Measurements from ENCODE around the gene GREB1.

Gene GREB1

GRCh38 chr2:11503354-11503927 is 30.4 kb upstream of the GREB1 start:
- Histone ChIP-seq H4K20me1 (ENCODE audit: low read depth, low read length) (no peaks in the 10 kb centered on the region), H2AFZ (ENCODE audit: low read depth, low read length, severe bottlenecking) (no peak overlapping the region), H3F3A (ENCODE audit: insufficient read depth) (no peaks in the 10 kb centered on the region), H3K9me3 (ENCODE audit: insufficient read depth, low read length) (no peaks in the 10 kb centered on the region), H3K79me2 (ENCODE audit: insufficient read depth, low read length) (no peaks in the 10 kb centered on the region), H3K36me3 (ENCODE audit: low read length) (no peaks in the 10 kb centered on the region), H3K9me2 (replicated peaks; ENCODE audit: insufficient read depth, low read length) (no peaks in the 10 kb centered on the region), H3K4me3 (ENCODE audit: insufficient read depth, low read length, poor library complexity, severe bottlenecking) (no peak overlapping the region), H3K27ac (ENCODE audit: low read depth, low read length) (no peak overlapping the region), H3K9ac (ENCODE audit: low read length) (no peak overlapping the region), H3K4me2 (ENCODE audit: low read depth, low read length, poor library complexity, severe bottlenecking) (no peak overlapping the region), H3K27me3 (ENCODE audit: low read length) (no peaks in the 10 kb centered on the region)
- TF ChIP-seq EZH2phosphoT487 (conservative IDR thresholded peaks at IDR 0.05; ENCODE audit: low read length) (no peak), CTCF (IDR thresholded peaks at IDR 0.05; ENCODE audit: insufficient read depth, low read length, poor library complexity, severe bottlenecking) (no peak)

GRCh38 chr2:11505652-11506610 is 27.9 kb upstream of the GREB1 start:
- no peaks in the 10 kb centered on the region for H3K36me3 ChIP-seq (ENCODE audit: low read length)
- no peak overlapping the region for H2AFZ ChIP-seq (ENCODE audit: low read depth, low read length, severe bottlenecking)
- H3K27me3 ChIP-seq (ENCODE audit: low read length), result no peaks in the 10 kb centered on the region
- H3K4me3 ChIP-seq (ENCODE audit: insufficient read depth, low read length, poor library complexity, severe bottlenecking), result no peak overlapping the region
- TF ChIP-seq EZH2phosphoT487 (conservative IDR thresholded peaks at IDR 0.05; ENCODE audit: low read length), result no peak
- no peaks in the 10 kb centered on the region for H3K9me3 ChIP-seq (ENCODE audit: insufficient read depth, low read length)
- no peaks in the 10 kb centered on the region for H3K9me2 ChIP-seq (replicated peaks; ENCODE audit: insufficient read depth, low read length)
- H4K20me1 ChIP-seq (ENCODE audit: low read depth, low read length), result no peaks in the 10 kb centered on the region
- no peaks in the 10 kb centered on the region for H3K79me2 ChIP-seq (ENCODE audit: insufficient read depth, low read length)
- no peaks in the 10 kb centered on the region for H3F3A ChIP-seq (ENCODE audit: insufficient read depth)
- H3K9ac ChIP-seq (ENCODE audit: low read length), result no peak overlapping the region
- H3K4me2 ChIP-seq (ENCODE audit: low read depth, low read length, poor library complexity, severe bottlenecking), result no peak overlapping the region
- no peak overlapping the region for H3K27ac ChIP-seq (ENCODE audit: low read depth, low read length)

GRCh38 chr2:11506611-11506969 is 27.3 kb upstream of the GREB1 start:
- no peak overlapping the region for H3K4me3 ChIP-seq (ENCODE audit: insufficient read depth, low read length, poor library complexity, severe bottlenecking)
- H3K9me2 ChIP-seq (replicated peaks; ENCODE audit: insufficient read depth, low read length), result no peaks in the 10 kb centered on the region
- TF ChIP-seq CTCF (IDR thresholded peaks at IDR 0.05; ENCODE audit: insufficient read depth, low read length, poor library complexity, severe bottlenecking) (no peak), EZH2phosphoT487 (conservative IDR thresholded peaks at IDR 0.05; ENCODE audit: low read length) (no peak)
- no peaks in the 10 kb centered on the region for H3K27me3 ChIP-seq (ENCODE audit: low read length)
- H3K36me3 ChIP-seq (ENCODE audit: low read length), result no peaks in the 10 kb centered on the region
- no peak overlapping the region for H3K27ac ChIP-seq (ENCODE audit: low read depth, low read length)
- H3F3A ChIP-seq (ENCODE audit: insufficient read depth), result no peaks in the 10 kb centered on the region
- H3K79me2 ChIP-seq (ENCODE audit: insufficient read depth, low read length), result no peaks in the 10 kb centered on the region
- no peaks in the 10 kb centered on the region for H4K20me1 ChIP-seq (ENCODE audit: low read depth, low read length)
- no peaks in the 10 kb centered on the region for H3K9me3 ChIP-seq (ENCODE audit: insufficient read depth, low read length)
- H3K4me2 ChIP-seq (ENCODE audit: low read depth, low read length, poor library complexity, severe bottlenecking), result no peak overlapping the region
- no peak overlapping the region for H3K9ac ChIP-seq (ENCODE audit: low read length)
- H2AFZ ChIP-seq (ENCODE audit: low read depth, low read length, severe bottlenecking), result no peak overlapping the region

DNA sequence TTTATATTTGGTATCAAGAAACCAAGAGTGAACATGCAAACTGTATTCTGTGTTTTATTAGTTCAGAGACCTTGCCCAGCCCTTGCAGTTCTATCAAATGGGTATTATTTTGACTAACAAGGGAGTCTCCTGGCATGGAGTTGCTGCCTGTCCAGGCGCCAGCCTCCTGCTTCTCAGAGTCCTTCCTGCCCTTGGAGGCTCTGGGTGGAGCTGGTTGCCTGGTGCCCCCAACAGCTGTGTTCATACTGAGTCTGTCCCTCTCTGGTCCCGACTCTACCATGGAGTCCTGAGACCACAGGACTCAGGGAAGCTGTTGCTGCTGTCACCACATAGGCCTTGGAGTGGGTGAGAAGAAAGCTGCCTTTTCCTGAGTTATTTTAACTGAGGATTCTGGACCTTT is 26.3 kb upstream of the GREB1 start:
- Histone ChIP-seq H4K20me1 (ENCODE audit: low read depth, low read length) (no peaks in the 10 kb centered on the region), H2AFZ (ENCODE audit: low read depth, low read length, severe bottlenecking) (no peak overlapping the region), H3F3A (ENCODE audit: insufficient read depth) (no peaks in the 10 kb centered on the region), H3K27ac (ENCODE audit: low read depth, low read length) (no peak overlapping the region), H3K4me2 (ENCODE audit: low read depth, low read length, poor library complexity, severe bottlenecking) (no peak overlapping the region), H3K9me2 (replicated peaks; ENCODE audit: insufficient read depth, low read length) (no peaks in the 10 kb centered on the region), H3K27me3 (ENCODE audit: low read length) (no peaks in the 10 kb centered on the region), H3K36me3 (ENCODE audit: low read length) (no peaks in the 10 kb centered on the region), H3K9ac (ENCODE audit: low read length) (no peak overlapping the region), H3K4me3 (ENCODE audit: insufficient read depth, low read length, poor library complexity, severe bottlenecking) (no peak overlapping the region), H3K9me3 (ENCODE audit: insufficient read depth, low read length) (no peaks in the 10 kb centered on the region), H3K79me2 (ENCODE audit: insufficient read depth, low read length) (no peaks in the 10 kb centered on the region)
- TF ChIP-seq CTCF (IDR thresholded peaks at IDR 0.05; ENCODE audit: insufficient read depth, low read length, poor library complexity, severe bottlenecking) (no peak), EZH2phosphoT487 (conservative IDR thresholded peaks at IDR 0.05; ENCODE audit: low read length) (no peak)
